Endothelial cell (in vitro differentiated cells): ENCODE data around the gene SEC14L2. TPM values are rescaled to one million over a fixed set of nuclear protein-coding genes. Genes with fewer than 3 reads are reported as not detected.

ENCODE experiments used
- DNase-seq: peaks from one replicate; pipeline ENCODE4 v3.0.0; 2021; ENCODE audit warnings: low spot score
- H3K27ac Mint-ChIP-seq: one replicate; pipeline ENCODE4 v1.8.0; 2021; ENCODE audit warnings: mixed read lengths, inconsistent platforms; ENCODE audit not compliant: unreplicated experiment
- H3K27me3 Mint-ChIP-seq: one replicate; pipeline ENCODE4 v1.8.0; 2021; ENCODE audit warnings: mild to moderate bottlenecking, moderate library complexity, mixed read lengths, inconsistent platforms; ENCODE audit not compliant: unreplicated experiment
- H3K36me3 Mint-ChIP-seq: one replicate; pipeline ENCODE4 v1.8.0; 2021; ENCODE audit warnings: mild to moderate bottlenecking, low read depth, mixed read lengths, inconsistent platforms; ENCODE audit not compliant: unreplicated experiment
- H3K4me1 Mint-ChIP-seq: one replicate; pipeline ENCODE4 v1.8.0; 2021; ENCODE audit warnings: mild to moderate bottlenecking, mixed read lengths, inconsistent platforms; ENCODE audit not compliant: unreplicated experiment
- H3K4me3 Mint-ChIP-seq: one replicate; pipeline ENCODE4 v1.8.0; 2021; ENCODE audit warnings: mild to moderate bottlenecking, mixed read lengths, inconsistent platforms; ENCODE audit not compliant: unreplicated experiment
- H3K9me3 Mint-ChIP-seq: one replicate; pipeline ENCODE4 v1.8.0; 2021; ENCODE audit warnings: mixed read lengths, inconsistent platforms; ENCODE audit not compliant: unreplicated experiment
- CTCF ChIP-seq: fragments of 200-600 bp; sonication (generic); IDR thresholded peaks from one replicate; pipeline ENCODE4 v1.5.0; 2021; ENCODE audit warnings: antibody characterized with exemption; ENCODE audit not compliant: unreplicated experiment
- total RNA-seq: library from RNA; stranded (reverse); fragmentation: NEBNext Ultra II Directional; extraction: Animal tissue kit (Norgen Biotek cat#: 25700); gene quantifications from one replicate; pipeline ENCODE4 v1.2.1, GENCODE V29; 2021; ENCODE audit not compliant: unreplicated experiment

SEC14L2 gene
- total RNA-seq, 1 donor from 2014 or later, result 3.9 TPM

DNA sequence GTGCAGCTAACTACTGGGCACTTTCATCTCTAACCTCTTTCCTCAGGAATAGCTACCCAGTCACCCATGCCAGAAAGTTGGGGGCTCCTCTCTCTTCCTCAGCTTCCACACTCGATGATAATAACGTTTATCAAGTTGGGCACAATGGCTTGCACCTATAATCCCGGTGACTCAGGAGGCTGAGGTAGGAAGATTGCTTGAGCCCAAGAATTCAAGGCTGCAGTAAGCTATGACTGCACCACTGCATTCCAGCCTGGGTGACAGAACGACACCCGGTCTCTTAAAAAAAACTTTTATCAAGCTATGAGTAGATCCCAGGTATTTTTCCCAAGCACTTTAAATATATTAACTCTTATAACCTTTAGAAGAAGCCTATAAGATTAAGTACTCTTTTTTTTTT, 42.2 kb upstream of the SEC14L2 start:
- Mint-ChIP-seq H3K4me1 (peaks cover 24% of the 10 kb centered on the region), H3K9me3 (no peaks in the 10 kb centered on the region), H3K4me3 (no peak overlapping the region), H3K36me3 (peaks cover 23% of the 10 kb centered on the region), H3K27me3 (peaks cover 6% of the 10 kb centered on the region), H3K27ac (peak overlapping the region; percentile 61)
- TF ChIP-seq CTCF, result no peak
- DNase-seq, result no peak

- peaks cover 10% of the 10 kb centered on the region for H3K27me3 Mint-ChIP-seq
- H3K4me1 Mint-ChIP-seq, result peaks cover 24% of the 10 kb centered on the region
- DNase-seq, result peak; percentile 88
- TF ChIP-seq CTCF, result no peak
- H3K9me3 Mint-ChIP-seq, result no peaks in the 10 kb centered on the region
- H3K36me3 Mint-ChIP-seq, result peaks cover 18% of the 10 kb centered on the region
- H3K27ac Mint-ChIP-seq, result peak within 1 kb of the TSS; percentile 96
- peak within 1 kb of the TSS; percentile 99 for H3K4me3 Mint-ChIP-seq
Measured at GRCh38 chr22:30356449-30357235, 40.2 kb upstream of the SEC14L2 start, which contains the start of the genes CCDC157 and SF3A1. Gene CCDC157, plus strand, starts transcription at chr22:30357007. Its CDS starts 8,994 bp downstream, at chr22:30366001. Gene SF3A1, minus strand, starts transcription at chr22:30356894. Its CDS starts 102 bp downstream, at chr22:30356792.

DNA sequence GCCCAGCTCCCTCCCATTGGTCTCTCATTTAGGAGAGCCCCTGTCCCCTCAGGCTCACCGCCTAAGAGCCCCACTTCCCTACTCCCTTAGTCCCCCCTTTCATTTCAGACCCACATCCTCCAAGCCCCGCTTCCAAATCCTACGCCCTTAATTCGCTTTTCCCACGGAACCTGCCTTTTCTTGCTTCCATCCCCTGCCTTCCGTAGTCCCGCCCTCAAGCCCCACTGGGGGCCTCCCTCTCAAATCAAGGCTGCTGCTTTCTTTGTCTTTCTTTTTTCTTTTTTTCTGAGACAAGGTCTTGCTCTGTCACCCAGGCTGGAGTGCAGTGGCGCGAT, 39.6 kb upstream of the SEC14L2 start:
- H3K4me1 Mint-ChIP-seq, result peaks cover 26% of the 10 kb centered on the region
- no peaks in the 10 kb centered on the region for H3K9me3 Mint-ChIP-seq
- H3K36me3 Mint-ChIP-seq, result peaks cover 18% of the 10 kb centered on the region
- peak; percentile 35 for DNase-seq
- peak overlapping the region; percentile 99 for H3K4me3 Mint-ChIP-seq
- peaks cover 10% of the 10 kb centered on the region for H3K27me3 Mint-ChIP-seq
- peak overlapping the region; percentile 96 for H3K27ac Mint-ChIP-seq
- no peak for TF ChIP-seq CTCF

DNA sequence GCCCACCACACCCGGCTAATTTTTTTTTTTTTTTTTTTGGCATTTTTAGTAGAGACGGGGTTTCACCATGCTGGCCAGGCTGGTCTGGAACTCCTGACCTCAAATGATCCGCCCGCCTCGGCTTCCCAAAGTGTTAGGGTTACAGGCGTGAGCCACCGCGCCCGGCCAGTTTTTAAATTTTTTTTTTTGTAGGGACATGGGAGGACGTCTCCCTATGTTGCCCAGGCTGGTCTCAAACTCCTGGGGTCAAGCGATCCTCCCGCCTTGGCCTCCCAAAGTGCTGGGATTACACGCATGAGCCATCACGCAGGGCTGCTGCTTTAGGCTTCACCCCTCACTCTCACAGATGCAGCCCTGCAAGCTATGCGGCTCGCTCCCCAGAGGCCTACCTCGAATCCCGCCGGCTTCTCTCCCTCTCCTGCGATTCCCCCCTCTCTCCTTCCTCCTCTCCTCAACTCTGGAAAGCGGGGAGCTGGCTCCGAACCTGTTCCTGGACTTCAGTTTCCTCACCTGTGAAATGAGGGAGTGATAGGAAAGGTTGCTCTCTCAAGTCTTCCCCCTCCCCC, 39.1 kb upstream of the SEC14L2 start:
- no peak for TF ChIP-seq CTCF
- Mint-ChIP-seq H3K4me3 (peak overlapping the region; percentile 99), H3K27ac (peak overlapping the region; percentile 79), H3K36me3 (peaks cover 16% of the 10 kb centered on the region), H3K9me3 (no peaks in the 10 kb centered on the region), H3K27me3 (peaks cover 11% of the 10 kb centered on the region), H3K4me1 (peaks cover 31% of the 10 kb centered on the region)
- DNase-seq, result no peak

- no peak overlapping the region for H3K4me3 Mint-ChIP-seq
- peaks cover 14% of the 10 kb centered on the region for H3K36me3 Mint-ChIP-seq
- no peak for TF ChIP-seq CTCF
- peaks cover 35% of the 10 kb centered on the region for H3K4me1 Mint-ChIP-seq
- no peak overlapping the region for H3K27ac Mint-ChIP-seq
- H3K27me3 Mint-ChIP-seq, result peaks cover 11% of the 10 kb centered on the region
- no peak for DNase-seq
- no peaks in the 10 kb centered on the region for H3K9me3 Mint-ChIP-seq
Measured at GRCh38 chr22:30358541-30358940, 38.3 kb upstream of the SEC14L2 start.
